K562 (cell line): ENCODE measurements around the gene RGPD8. TPM values are rescaled to one million over a fixed set of nuclear protein-coding genes. Genes with fewer than 3 reads are reported as not detected.
A peak's percentile ranks its signal among the peaks of the same experiment; 100 is the strongest.

Experiments
- ARID1B ChIP-seq: fragments of 450-650 bp; IDR thresholded peaks from 2 replicates; pipeline ENCODE4 v1.6.1; 2016; ENCODE audit warnings: antibody characterized with exemption, mild to moderate bottlenecking, inconsistent platforms
- BCOR ChIP-seq: fragments of 450-650 bp; IDR thresholded peaks from 2 replicates; pipeline ENCODE4 v1.6.1; 2016
- CBFA2T2 ChIP-seq: fragments of 450-650 bp; conservative IDR thresholded peaks from 2 replicates; pipeline ENCODE4 v1.6.1; 2017; ENCODE audit warnings: mild to moderate bottlenecking
- FOS ChIP-seq: IDR thresholded peaks from 3 replicates; pipeline ENCODE4 v1.6.1; 2011; ENCODE audit not compliant: insufficient read length; ENCODE audit errors: extremely low read depth
- HMGN3 ChIP-seq: IDR thresholded peaks from 2 replicates; pipeline ENCODE4 v1.6.1; 2011; ENCODE audit warnings: borderline replicate concordance, low read depth, mild to moderate bottlenecking, mixed read lengths, low read length; ENCODE audit not compliant: insufficient read length; ENCODE audit errors: extremely low read depth
- HOXB6 ChIP-seq: fragments of 250-450 bp; sonication (Bioruptor Pico); IDR thresholded peaks from 2 replicates; pipeline ENCODE4 v1.5.1; 2022; ENCODE audit warnings: mild to moderate bottlenecking, borderline replicate concordance
- JUN ChIP-seq, 2 experiments: sonication (generic) in 1 of 2; formaldehyde crosslinking in 1 of 2; IDR thresholded peaks; 2 replicates each; pipeline versions ENCODE4 v1.6.1 to v1.8.0; 2012 to 2022; ENCODE audit warnings: borderline replicate concordance in 2 of 2, mild to moderate bottlenecking in 2 of 2, improper control_type of control experiment in 1 of 2, low read depth in 1 of 2, low read length in 1 of 2, missing genetic modification reagents in 1 of 2
- JUND ChIP-seq, 2 experiments: IDR thresholded peaks; 2 replicates in 1 of 2; 3 replicates in 1 of 2; pipeline ENCODE4 v1.6.1; 2011; ENCODE audit warnings: borderline replicate concordance in 2 of 2, low read depth in 2 of 2, low read length in 2 of 2, improper control_type of control experiment in 1 of 2, missing biosample characterization in 1 of 2, missing genetic modification characterization in 1 of 2, missing genetic modification reagents in 1 of 2
- NCOR1 ChIP-seq: fragments of 450-650 bp; IDR thresholded peaks from 2 replicates; pipeline ENCODE4 v1.6.1; 2016; ENCODE audit warnings: mild to moderate bottlenecking, moderate library complexity
- PHB2 ChIP-seq: fragments of 450-650 bp; IDR thresholded peaks from 2 replicates; pipeline ENCODE4 v1.6.1; 2017; ENCODE audit warnings: low read depth
- RBM22 ChIP-seq: fragments of 200-400 bp; formaldehyde crosslinking; IDR thresholded peaks from 2 replicates; pipeline ENCODE4 v1.6.1; 2018; ENCODE audit warnings: low read length, low read depth; ENCODE audit not compliant: poor library complexity, severe bottlenecking
- SMAD3 ChIP-seq: fragments of 450-650 bp; formaldehyde crosslinking; conservative IDR thresholded peaks from 2 replicates; pipeline ENCODE4 v1.4.0; 2020; ENCODE audit warnings: mild to moderate bottlenecking
- XRCC4 ChIP-seq: IDR thresholded peaks from one replicate; pipeline ENCODE4 v1.6.1; 2011; ENCODE audit not compliant: insufficient read depth, insufficient read length; ENCODE audit errors: extremely low read depth
- YBX1 ChIP-seq: fragments of 450-650 bp; IDR thresholded peaks from 2 replicates; pipeline ENCODE4 v1.7.1; 2016; ENCODE audit warnings: mild to moderate bottlenecking
- ZFP36 ChIP-seq: fragments of 150-350 bp; IDR thresholded peaks from 2 replicates; pipeline ENCODE4 v1.6.1; 2018; ENCODE audit warnings: low read length, low read depth; ENCODE audit not compliant: partially characterized antibody
- ZNF143 ChIP-seq: sonication (generic); formaldehyde crosslinking; IDR thresholded peaks from 2 replicates; pipeline ENCODE4 v1.9.0; 2022; ENCODE audit warnings: mild to moderate bottlenecking, missing genetic modification reagents
- ZNF165 ChIP-seq: fragments of 250-450 bp; sonication (Bioruptor Pico); IDR thresholded peaks from 2 replicates; pipeline ENCODE4 v1.4.0; 2020; ENCODE audit warnings: borderline replicate concordance
- ZNF707 ChIP-seq: fragments of 250-450 bp; sonication (Bioruptor Pico); conservative IDR thresholded peaks from 2 replicates; pipeline ENCODE4 v1.8.0; 2022; ENCODE audit warnings: inconsistent platforms, mild to moderate bottlenecking, moderate library complexity
- polyA plus RNA-seq, 8 experiments: library from polyadenylated mRNA; depleted of rRNA in 4 of 8; stranded (reverse) in 5 of 8; unstranded in 3 of 8; fragments of >200 nt; fragmentation: Nextera tagmentation in 2 of 8; fragmentation: Illumina TruSeq in 1 of 8; extraction: Ambion mirVana in 2 of 8; extraction: Trizol in 1 of 8; gene quantifications; 2 replicates each; pipeline versions ENCODE4 v1.2.1 to v1.2.3, GENCODE V29; 2011 to 2014; ENCODE audit warnings: inconsistent platforms in 1 of 8, missing spikeins in 1 of 8
- total RNA-seq, 7 experiments: library from RNA; depleted of rRNA in 6 of 7; stranded (reverse); fragments of >200 nt in 6 of 7; fragmentation: Illumina TruSeq in 2 of 7; extraction: Trizol in 2 of 7; gene quantifications; 2 replicates each; pipeline versions ENCODE4 v1.2.1 to v1.2.3, GENCODE V29; 2011 to 2021; ENCODE audit warnings: low replicate concordance in 1 of 7
- TF ChIP-seq, protein P1 (sequence below), 3 experiments: IDR thresholded peaks in 2 of 3; conservative IDR thresholded peaks in 1 of 3; 2 replicates each; pipeline ENCODE4 v1.5.1; 2011 to 2012; ENCODE audit warnings: low read length in 3 of 3, mild to moderate bottlenecking in 3 of 3, control low read depth in 2 of 3, improper control_type of control experiment in 1 of 3, inconsistent platforms in 1 of 3, low read depth in 1 of 3, mixed read lengths in 1 of 3, moderate library complexity in 1 of 3; ENCODE audit not compliant: insufficient read depth in 2 of 3
- TF ChIP-seq, protein P2 (sequence below): fragments of 250-450 bp; sonication (Bioruptor Pico); IDR thresholded peaks from 2 replicates; pipeline ENCODE4 v1.4.0; 2020; ENCODE audit warnings: mild to moderate bottlenecking
- TF ChIP-seq, protein P3 (sequence below): fragments of 250-450 bp; sonication (Bioruptor Pico); IDR thresholded peaks from 2 replicates; pipeline ENCODE4 v1.4.0; 2020
- TF ChIP-seq, protein P4 (sequence below): IDR thresholded peaks from 2 replicates; pipeline ENCODE4 v1.6.1; 2011; ENCODE audit warnings: borderline replicate concordance, low read depth, mild to moderate bottlenecking, moderate library complexity, low read length; ENCODE audit not compliant: insufficient read depth, poor library complexity, severe bottlenecking

The RGPD8 gene
- total and polyA plus RNA-seq, 9 of the 15 experiments (the other 6 are each of a cell fraction or from before 2014, with no cell fraction given), result 0.03 to 0.47 (median 0.12) TPM; not detected in 1

DNA sequence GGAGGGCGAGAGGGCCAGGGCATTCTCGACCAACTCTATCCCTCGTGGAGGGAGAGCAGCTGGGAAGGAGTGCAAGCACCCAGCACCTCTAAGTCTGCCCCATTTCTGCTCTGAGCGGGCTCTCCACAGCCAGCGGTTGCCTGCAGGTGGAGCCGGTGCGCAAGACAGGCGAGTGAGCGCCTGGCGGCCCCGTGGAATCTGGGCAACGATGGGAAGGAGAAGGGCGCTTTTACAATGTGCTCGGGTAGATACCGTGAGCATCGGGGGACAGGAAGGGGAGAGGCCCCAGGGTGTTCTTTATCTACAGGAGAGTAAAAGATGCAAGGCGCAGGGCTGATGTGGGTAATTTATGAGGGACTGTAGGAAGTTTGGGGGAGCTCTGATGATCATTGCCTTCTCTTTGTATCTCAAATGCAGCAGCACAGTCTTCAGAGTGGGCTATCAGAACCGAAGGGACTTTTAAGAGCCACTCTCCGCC, 47.6 kb upstream of the RGPD8 start (continued):
- TF ChIP-seq HMGN3 (no peak), SMAD3 (no peak), CBFA2T2 (peak; percentile 59), BCOR (peak; percentile 58), HOXB6 (CRISPR knock-in tag) (no peak), YBX1 (no peak), ZFP36 (peak; percentile 32), ZNF707 (CRISPR knock-in tag) (no peak), ARID1B (peak; percentile 69), ZNF143 (CRISPR knock-in tag) (no peak), RBM22 (no peak), FOS (no peak), NCOR1 (peak; percentile 42), PHB2 (no peak), XRCC4 (no peak), ZNF165 (no peak), JUN (IDR thresholded peaks at IDR 0.05; ENCODE audit: borderline replicate concordance, low read depth, low read length) (no peak), JUN (CRISPR knock-in tag; IDR thresholded peaks at IDR 0.05; ENCODE audit: borderline replicate concordance) (no peak), JUND (IDR thresholded peaks at IDR 0.05; ENCODE audit: borderline replicate concordance, low read depth, low read length) (peak; percentile 48), JUND (tag; IDR thresholded peaks at IDR 0.05; ENCODE audit: borderline replicate concordance, low read depth, low read length) (peak; percentile 19; the same call in 1 of the 3 replicates)
- TF ChIP-seq, protein P1, sequence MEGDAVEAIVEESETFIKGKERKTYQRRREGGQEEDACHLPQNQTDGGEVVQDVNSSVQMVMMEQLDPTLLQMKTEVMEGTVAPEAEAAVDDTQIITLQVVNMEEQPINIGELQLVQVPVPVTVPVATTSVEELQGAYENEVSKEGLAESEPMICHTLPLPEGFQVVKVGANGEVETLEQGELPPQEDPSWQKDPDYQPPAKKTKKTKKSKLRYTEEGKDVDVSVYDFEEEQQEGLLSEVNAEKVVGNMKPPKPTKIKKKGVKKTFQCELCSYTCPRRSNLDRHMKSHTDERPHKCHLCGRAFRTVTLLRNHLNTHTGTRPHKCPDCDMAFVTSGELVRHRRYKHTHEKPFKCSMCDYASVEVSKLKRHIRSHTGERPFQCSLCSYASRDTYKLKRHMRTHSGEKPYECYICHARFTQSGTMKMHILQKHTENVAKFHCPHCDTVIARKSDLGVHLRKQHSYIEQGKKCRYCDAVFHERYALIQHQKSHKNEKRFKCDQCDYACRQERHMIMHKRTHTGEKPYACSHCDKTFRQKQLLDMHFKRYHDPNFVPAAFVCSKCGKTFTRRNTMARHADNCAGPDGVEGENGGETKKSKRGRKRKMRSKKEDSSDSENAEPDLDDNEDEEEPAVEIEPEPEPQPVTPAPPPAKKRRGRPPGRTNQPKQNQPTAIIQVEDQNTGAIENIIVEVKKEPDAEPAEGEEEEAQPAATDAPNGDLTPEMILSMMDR (IDR thresholded peaks at IDR 0.05 in 2 of 3, conservative IDR thresholded peaks at IDR 0.05 in 1 of 3; ENCODE audit: insufficient read depth in 2 of 3, low read depth in 1 of 3, low read length in 3 of 3), result peak; percentile 87 to 96 (median 94)
- TF ChIP-seq, protein P2, sequence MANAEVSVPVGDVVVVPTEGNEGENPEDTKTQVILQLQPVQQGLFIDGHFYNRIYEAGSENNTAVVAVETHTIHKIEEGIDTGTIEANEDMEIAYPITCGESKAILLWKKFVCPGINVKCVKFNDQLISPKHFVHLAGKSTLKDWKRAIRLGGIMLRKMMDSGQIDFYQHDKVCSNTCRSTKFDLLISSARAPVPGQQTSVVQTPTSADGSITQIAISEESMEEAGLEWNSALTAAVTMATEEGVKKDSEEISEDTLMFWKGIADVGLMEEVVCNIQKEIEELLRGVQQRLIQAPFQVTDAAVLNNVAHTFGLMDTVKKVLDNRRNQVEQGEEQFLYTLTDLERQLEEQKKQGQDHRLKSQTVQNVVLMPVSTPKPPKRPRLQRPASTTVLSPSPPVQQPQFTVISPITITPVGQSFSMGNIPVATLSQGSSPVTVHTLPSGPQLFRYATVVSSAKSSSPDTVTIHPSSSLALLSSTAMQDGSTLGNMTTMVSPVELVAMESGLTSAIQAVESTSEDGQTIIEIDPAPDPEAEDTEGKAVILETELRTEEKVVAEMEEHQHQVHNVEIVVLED (CRISPR knock-in tag), result no peak
- TF ChIP-seq, protein P3, sequence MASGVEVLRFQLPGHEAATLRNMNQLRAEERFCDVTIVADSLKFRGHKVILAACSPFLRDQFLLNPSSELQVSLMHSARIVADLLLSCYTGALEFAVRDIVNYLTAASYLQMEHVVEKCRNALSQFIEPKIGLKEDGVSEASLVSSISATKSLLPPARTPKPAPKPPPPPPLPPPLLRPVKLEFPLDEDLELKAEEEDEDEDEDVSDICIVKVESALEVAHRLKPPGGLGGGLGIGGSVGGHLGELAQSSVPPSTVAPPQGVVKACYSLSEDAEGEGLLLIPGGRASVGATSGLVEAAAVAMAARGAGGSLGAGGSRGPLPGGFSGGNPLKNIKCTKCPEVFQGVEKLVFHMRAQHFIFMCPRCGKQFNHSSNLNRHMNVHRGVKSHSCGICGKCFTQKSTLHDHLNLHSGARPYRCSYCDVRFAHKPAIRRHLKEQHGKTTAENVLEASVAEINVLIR (CRISPR knock-in tag), result no peak
- TF ChIP-seq, protein P4, sequence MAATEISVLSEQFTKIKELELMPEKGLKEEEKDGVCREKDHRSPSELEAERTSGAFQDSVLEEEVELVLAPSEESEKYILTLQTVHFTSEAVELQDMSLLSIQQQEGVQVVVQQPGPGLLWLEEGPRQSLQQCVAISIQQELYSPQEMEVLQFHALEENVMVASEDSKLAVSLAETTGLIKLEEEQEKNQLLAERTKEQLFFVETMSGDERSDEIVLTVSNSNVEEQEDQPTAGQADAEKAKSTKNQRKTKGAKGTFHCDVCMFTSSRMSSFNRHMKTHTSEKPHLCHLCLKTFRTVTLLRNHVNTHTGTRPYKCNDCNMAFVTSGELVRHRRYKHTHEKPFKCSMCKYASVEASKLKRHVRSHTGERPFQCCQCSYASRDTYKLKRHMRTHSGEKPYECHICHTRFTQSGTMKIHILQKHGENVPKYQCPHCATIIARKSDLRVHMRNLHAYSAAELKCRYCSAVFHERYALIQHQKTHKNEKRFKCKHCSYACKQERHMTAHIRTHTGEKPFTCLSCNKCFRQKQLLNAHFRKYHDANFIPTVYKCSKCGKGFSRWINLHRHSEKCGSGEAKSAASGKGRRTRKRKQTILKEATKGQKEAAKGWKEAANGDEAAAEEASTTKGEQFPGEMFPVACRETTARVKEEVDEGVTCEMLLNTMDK, result peak; percentile 49
